Activated T-cell treated with anti-CD3 and anti-CD28 coated beads, Interleukin-2, amount 50 U/mL, for 48 hours (primary cell): Measurements from ENCODE around the gene OR11H1.
"Not testable (repeated sequence)": the region's sequence is repeated elsewhere in the genome, so short reads cannot be mapped to it uniquely, and the experiment has no call there.

Experiments
- DNase-seq, 2 experiments: peaks; one replicate each; pipeline ENCODE4 v3.0.0-alpha.2; 2020

OR11H1 gene

GRCh38 chr22:15527892-15528291 is at the start of gene OR11H1:
OR11H1 (plus strand) TSS chr22:15528192; CDS start chr22:15528192, 0 bp downstream.
- not testable (repeated sequence) for DNase-seq

GRCh38 chr22:15509967-15510366 is 18.0 kb upstream of the OR11H1 start:
- DNase-seq = not testable (repeated sequence)

DNA sequence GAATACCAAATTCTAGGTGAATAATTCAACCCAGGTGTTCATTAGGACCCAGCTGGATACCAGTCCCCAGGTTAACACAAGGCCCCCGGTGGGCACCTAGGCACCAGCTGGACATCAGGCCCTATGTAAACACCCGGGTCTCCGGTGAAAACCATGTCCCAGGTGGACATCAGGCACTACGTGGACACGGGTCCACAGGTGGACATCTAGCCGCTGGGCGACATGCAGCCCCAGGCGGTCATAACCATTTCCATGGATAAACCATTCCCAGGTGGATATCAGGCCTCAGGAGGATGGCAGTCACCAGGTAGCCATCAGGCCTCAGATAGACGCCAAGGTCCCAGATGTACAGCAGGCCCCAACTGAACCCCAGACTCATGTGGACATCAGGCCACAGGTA is 12.1 kb upstream of the OR11H1 start:
- DNase-seq = not testable (repeated sequence)

DNA sequence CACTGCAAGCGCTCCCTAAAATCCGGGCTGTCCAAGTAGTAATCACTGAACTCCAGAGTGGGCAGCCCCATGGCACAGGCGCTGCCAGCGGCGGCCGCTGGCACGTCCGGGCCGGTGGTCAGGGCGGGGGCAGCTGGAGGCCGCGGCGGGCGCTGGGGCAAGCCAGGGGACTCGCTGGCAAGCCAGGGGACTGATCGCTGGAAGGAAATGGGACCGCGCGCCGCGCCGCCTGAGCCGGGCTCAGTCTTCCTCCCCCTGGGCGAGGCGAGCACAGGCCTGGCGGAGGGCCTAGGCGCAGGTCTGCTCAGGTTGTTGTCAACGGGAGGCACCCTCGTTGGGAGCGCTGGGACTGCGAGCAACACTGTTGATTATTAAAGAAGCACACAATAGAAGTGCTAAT is 25.8 kb downstream of the OR11H1 start:
- not testable (repeated sequence) for DNase-seq

DNA sequence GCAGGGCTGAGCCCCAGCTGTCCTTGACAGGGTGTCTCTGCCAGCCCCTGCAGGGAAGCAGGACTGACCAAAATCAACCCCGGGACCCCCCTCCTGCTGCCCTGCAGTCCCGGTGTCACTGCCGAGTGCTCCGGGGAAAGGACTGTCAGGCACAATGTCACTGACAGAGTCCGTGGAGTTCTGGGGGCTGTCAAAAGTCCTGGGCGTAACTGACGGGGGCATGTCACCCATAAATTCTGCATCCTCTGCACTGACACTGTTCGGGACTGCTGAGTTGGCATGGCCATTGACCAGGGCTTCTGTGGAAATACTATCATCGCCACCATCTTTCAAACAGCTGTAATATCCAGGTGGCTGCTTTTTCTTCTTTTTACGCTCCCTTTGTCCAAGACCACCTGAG is 35.5 kb downstream of the OR11H1 start:
- not testable (repeated sequence) for DNase-seq

DNA sequence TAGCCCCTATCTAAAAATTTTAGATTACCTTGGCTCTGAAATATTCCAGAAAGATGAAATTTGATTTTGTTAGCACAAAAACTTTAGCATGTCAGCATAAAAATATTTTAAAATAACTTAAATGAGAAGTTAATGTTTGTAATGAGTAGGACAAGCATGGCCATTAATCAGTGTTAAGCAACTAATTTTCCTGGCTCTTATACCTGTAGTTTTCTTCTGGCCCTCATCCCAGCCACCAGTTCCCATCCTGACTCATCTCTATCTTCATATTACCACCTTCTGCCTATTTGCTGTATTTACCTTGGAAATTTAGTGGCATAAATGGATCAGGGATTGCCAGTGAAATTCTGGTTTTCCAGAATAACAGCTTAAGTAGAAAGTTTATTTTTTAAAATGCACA is 37.1 kb downstream of the OR11H1 start:
- not testable (repeated sequence) for DNase-seq
